ENCODE results near the gene AKR1B1. TPM values are rescaled to one million over a fixed set of nuclear protein-coding genes. Genes with fewer than 3 reads are reported as not detected.

Gene AKR1B1
- total and polyA plus RNA-seq, 2 donors (not counting 1 experiment from before 2014, with no cell fraction given), result 170 to 213 TPM

DNA sequence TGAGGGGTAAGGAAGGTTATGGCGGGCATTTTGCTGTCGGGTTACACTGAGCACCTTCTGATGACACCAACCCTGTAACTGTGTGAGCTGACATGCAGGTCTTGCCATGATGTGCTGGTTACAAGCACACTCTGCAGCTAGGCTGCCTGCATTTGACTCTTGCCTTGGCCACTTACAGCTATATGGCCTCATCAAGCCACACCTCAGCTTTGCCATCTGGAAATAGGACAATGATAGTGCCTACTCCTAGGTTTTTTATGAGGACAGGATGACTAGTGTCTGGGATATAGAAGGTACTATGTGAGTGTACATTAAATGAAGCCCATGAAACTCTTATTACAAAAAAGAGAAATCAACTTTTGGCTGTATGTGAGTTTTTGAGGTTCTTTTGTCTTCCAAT lies 58.0 kb downstream of the AKR1B1 start:
- Histone ChIP-seq H3K9ac (ENCODE audit: insufficient read depth, low read length) (no peak overlapping the region), H3K4me3 (replicated peaks in 1 of 4; ENCODE audit: control extremely low read depth in 1 of 4, insufficient read depth in 1 of 4, low read depth in 3 of 4, low read length in 4 of 4) (no peak overlapping the region), H2AFZ (ENCODE audit: low read length) (no peak overlapping the region), H3K4me1 (ENCODE audit: control insufficient read depth, extremely low read depth, insufficient read depth, low read length) (no peaks in the 10 kb centered on the region), H3K36me3 (ENCODE audit: control insufficient read depth, insufficient read depth, low read length) (no peaks in the 10 kb centered on the region), H3K79me2 (ENCODE audit: control insufficient read depth, insufficient read depth, low read length) (no peaks in the 10 kb centered on the region), H4K20me1 (ENCODE audit: control insufficient read depth, extremely low read depth, insufficient read depth, low read length) (no peaks in the 10 kb centered on the region), H3K4me2 (ENCODE audit: extremely low read depth, insufficient read depth, low read length) (no peak overlapping the region), H3K27ac (ENCODE audit: insufficient read depth, low read length) (no peak overlapping the region), H3K9me3 (ENCODE audit: control insufficient read depth, insufficient read depth, low read depth, low read length) (no peaks in the 10 kb centered on the region), H3K27me3 (ENCODE audit: control insufficient read depth, insufficient read depth, low read length) (no peaks in the 10 kb centered on the region)
- no peak for DNase-seq (ENCODE audit: low read depth in 2 of 2)
- TF ChIP-seq, protein P1, sequence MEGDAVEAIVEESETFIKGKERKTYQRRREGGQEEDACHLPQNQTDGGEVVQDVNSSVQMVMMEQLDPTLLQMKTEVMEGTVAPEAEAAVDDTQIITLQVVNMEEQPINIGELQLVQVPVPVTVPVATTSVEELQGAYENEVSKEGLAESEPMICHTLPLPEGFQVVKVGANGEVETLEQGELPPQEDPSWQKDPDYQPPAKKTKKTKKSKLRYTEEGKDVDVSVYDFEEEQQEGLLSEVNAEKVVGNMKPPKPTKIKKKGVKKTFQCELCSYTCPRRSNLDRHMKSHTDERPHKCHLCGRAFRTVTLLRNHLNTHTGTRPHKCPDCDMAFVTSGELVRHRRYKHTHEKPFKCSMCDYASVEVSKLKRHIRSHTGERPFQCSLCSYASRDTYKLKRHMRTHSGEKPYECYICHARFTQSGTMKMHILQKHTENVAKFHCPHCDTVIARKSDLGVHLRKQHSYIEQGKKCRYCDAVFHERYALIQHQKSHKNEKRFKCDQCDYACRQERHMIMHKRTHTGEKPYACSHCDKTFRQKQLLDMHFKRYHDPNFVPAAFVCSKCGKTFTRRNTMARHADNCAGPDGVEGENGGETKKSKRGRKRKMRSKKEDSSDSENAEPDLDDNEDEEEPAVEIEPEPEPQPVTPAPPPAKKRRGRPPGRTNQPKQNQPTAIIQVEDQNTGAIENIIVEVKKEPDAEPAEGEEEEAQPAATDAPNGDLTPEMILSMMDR (conservative IDR thresholded peaks at IDR 0.05 in 1 of 2, IDR thresholded peaks at IDR 0.05 in 1 of 2; ENCODE audit: low read depth in 1 of 2, low read length in 2 of 2), result no peak
- no peak for TF ChIP-seq EZH2 (IDR thresholded peaks at IDR 0.05; ENCODE audit: low read length, missing control alignments)

DNA sequence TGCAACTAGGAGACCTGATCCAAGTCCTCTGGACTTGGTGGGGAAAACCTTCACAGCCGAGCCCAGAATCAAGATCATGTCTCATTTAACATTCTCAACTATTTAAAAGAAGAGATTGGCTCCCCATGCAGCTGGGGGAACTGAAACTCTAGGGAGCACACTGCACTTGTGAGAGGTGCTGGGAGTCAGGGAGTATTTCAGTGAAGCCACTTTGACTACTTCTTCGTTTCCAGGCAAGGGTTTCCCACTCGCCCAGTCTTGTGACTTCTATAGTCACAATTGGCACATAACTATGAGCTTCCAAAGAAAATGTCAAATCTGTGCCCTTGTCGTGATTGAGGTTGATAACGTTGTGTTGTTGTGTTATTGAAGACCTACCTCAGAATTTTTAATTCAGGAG lies 62.9 kb downstream of the AKR1B1 start:
- H3K79me2 ChIP-seq (ENCODE audit: control insufficient read depth, insufficient read depth, low read length), result no peaks in the 10 kb centered on the region
- H3K9ac ChIP-seq (ENCODE audit: insufficient read depth, low read length), result no peak overlapping the region
- no peaks in the 10 kb centered on the region for H3K4me1 ChIP-seq (ENCODE audit: control insufficient read depth, extremely low read depth, insufficient read depth, low read length)
- H3K27me3 ChIP-seq (ENCODE audit: control insufficient read depth, insufficient read depth, low read length), result no peaks in the 10 kb centered on the region
- no peaks in the 10 kb centered on the region for H3K9me3 ChIP-seq (ENCODE audit: control insufficient read depth, insufficient read depth, low read depth, low read length)
- no peak overlapping the region for H3K4me2 ChIP-seq (ENCODE audit: extremely low read depth, insufficient read depth, low read length)
- H3K36me3 ChIP-seq (ENCODE audit: control insufficient read depth, insufficient read depth, low read length), result no peaks in the 10 kb centered on the region
- no peak for TF ChIP-seq EZH2 (IDR thresholded peaks at IDR 0.05; ENCODE audit: low read length, missing control alignments)
- no peak for DNase-seq (ENCODE audit: low read depth in 2 of 2)
- H3K27ac ChIP-seq (ENCODE audit: insufficient read depth, low read length), result no peak overlapping the region
- no peaks in the 10 kb centered on the region for H4K20me1 ChIP-seq (ENCODE audit: control insufficient read depth, extremely low read depth, insufficient read depth, low read length)
- no peak overlapping the region for H2AFZ ChIP-seq (ENCODE audit: low read length)
- H3K4me3 ChIP-seq (replicated peaks in 1 of 4; ENCODE audit: control extremely low read depth in 1 of 4, insufficient read depth in 1 of 4, low read depth in 3 of 4, low read length in 4 of 4), result no peak overlapping the region

DNA sequence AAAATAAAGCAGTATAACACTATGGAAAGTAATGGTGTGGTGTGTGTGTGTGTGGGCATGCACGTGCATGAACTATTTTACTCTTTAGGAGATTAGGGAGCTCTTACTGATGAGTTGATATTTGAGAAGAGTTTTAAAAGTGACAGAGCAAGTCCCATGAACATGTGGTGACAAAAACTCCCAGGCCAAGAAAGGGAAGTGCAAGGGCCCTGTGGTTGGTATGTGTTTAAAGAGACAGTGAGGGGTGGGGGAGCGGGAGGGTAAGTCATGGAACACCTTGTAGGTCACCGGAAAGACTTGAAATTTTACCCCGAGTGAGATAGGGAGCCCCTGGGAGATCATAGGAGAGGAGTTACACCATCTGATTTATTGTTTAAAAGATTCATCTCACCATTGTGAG lies 63.3 kb downstream of the AKR1B1 start:
- Histone ChIP-seq H3K4me3 (replicated peaks in 1 of 4; ENCODE audit: control extremely low read depth in 1 of 4, insufficient read depth in 1 of 4, low read depth in 3 of 4, low read length in 4 of 4) (no peak overlapping the region), H3K79me2 (ENCODE audit: control insufficient read depth, insufficient read depth, low read length) (no peaks in the 10 kb centered on the region), H3K4me1 (ENCODE audit: control insufficient read depth, extremely low read depth, insufficient read depth, low read length) (no peaks in the 10 kb centered on the region), H3K9ac (ENCODE audit: insufficient read depth, low read length) (no peak overlapping the region), H3K27me3 (ENCODE audit: control insufficient read depth, insufficient read depth, low read length) (no peaks in the 10 kb centered on the region), H3K36me3 (ENCODE audit: control insufficient read depth, insufficient read depth, low read length) (no peaks in the 10 kb centered on the region), H4K20me1 (ENCODE audit: control insufficient read depth, extremely low read depth, insufficient read depth, low read length) (no peaks in the 10 kb centered on the region), H2AFZ (ENCODE audit: low read length) (no peak overlapping the region), H3K9me3 (ENCODE audit: control insufficient read depth, insufficient read depth, low read depth, low read length) (no peaks in the 10 kb centered on the region), H3K4me2 (ENCODE audit: extremely low read depth, insufficient read depth, low read length) (no peak overlapping the region), H3K27ac (ENCODE audit: insufficient read depth, low read length) (no peak overlapping the region)
- TF ChIP-seq, protein P1 (conservative IDR thresholded peaks at IDR 0.05 in 1 of 2, IDR thresholded peaks at IDR 0.05 in 1 of 2; ENCODE audit: low read depth in 1 of 2, low read length in 2 of 2), result no peak
- TF ChIP-seq EZH2 (IDR thresholded peaks at IDR 0.05; ENCODE audit: low read length, missing control alignments), result no peak
- no peak for DNase-seq (ENCODE audit: low read depth in 2 of 2)
